HG03460 (cell line): ENCODE results near the gene RGP1.

Experiments
- ATAC-seq: cut with Tn5 transposase; IDR thresholded peaks from one replicate; pipeline ENCODE4 v1.9.1; 2021; ENCODE audit not compliant: unreplicated experiment

RGP1 gene

GRCh38 chr9:35719546-35719945 lies 29.5 kb upstream of the RGP1 start:
- ATAC-seq, result no peak

GRCh38 chr9:35723426-35723825 lies 25.7 kb upstream of the RGP1 start:
- no peak for ATAC-seq

GRCh38 chr9:35723908-35724307 lies 25.2 kb upstream of the RGP1 start:
- ATAC-seq, result no peak

- no peak for ATAC-seq
Observed at GRCh38 chr9:35725362-35725761, 23.7 kb upstream of the RGP1 start.

- ATAC-seq, result no peak
Observed at GRCh38 chr9:35726931-35727330, 22.2 kb upstream of the RGP1 start.

GRCh38 chr9:35727676-35728040 lies 21.4 kb upstream of the RGP1 start:
- no peak for ATAC-seq

GRCh38 chr9:35728041-35728971 lies 20.8 kb upstream of the RGP1 start:
- no peak for ATAC-seq

GRCh38 chr9:35729101-35729500 lies 20.0 kb upstream of the RGP1 start:
- no peak for ATAC-seq

- ATAC-seq, result no peak
Observed at GRCh38 chr9:35729700-35730485, 19.2 kb upstream of the RGP1 start.

- no peak for ATAC-seq
Observed at GRCh38 chr9:35730486-35730854, 18.6 kb upstream of the RGP1 start.

- ATAC-seq, result peak; percentile 0
Observed at GRCh38 chr9:35731415-35732184, 17.5 kb upstream of the RGP1 start.

GRCh38 chr9:35732185-35732799 lies 16.8 kb upstream of the RGP1 start, which contains the start of the genes CREB3 and TLN1:
CREB3 (plus strand) TSS chr9:35732666; CDS start chr9:35732773, 107 bp downstream.
TLN1 (minus strand) TSS chr9:35732195; CDS start chr9:35725694, 6,501 bp downstream.
- ATAC-seq, result peak; percentile 78

- ATAC-seq, result peak; percentile 1
Observed at GRCh38 chr9:35732800-35733541, 16.1 kb upstream of the RGP1 start.

GRCh38 chr9:35734096-35734495 lies 15.0 kb upstream of the RGP1 start:
- no peak for ATAC-seq

- ATAC-seq, result no peak
Observed at GRCh38 chr9:35736201-35736633, 12.9 kb upstream of the RGP1 start.

- ATAC-seq, result no peak
Observed at GRCh38 chr9:35737143-35737542, 11.9 kb upstream of the RGP1 start.

GRCh38 chr9:35738186-35738585 lies 10.9 kb upstream of the RGP1 start:
- ATAC-seq, result no peak

- no peak for ATAC-seq
Observed at GRCh38 chr9:35738924-35739323, 10.2 kb upstream of the RGP1 start.

- ATAC-seq, result no peak
Observed at GRCh38 chr9:35740243-35740642, 8.8 kb upstream of the RGP1 start.

- ATAC-seq, result no peak
Observed at GRCh38 chr9:35741740-35742139, 7.3 kb upstream of the RGP1 start.
